HEK293 (cell line): ENCODE measurements around the gene LACC1.

Experiments used
- ZBTB21 ChIP-seq: fragments of 450-650 bp; formaldehyde crosslinking; IDR thresholded peaks from 2 replicates; pipeline ENCODE4 v1.5.1; 2017; ENCODE audit warnings: missing biosample characterization, missing genetic modification characterization
- ZNF549 ChIP-seq: fragments of 450-650 bp; IDR thresholded peaks from 2 replicates; pipeline ENCODE4 v1.5.1; 2018; ENCODE audit warnings: missing biosample characterization, missing genetic modification characterization, mild to moderate bottlenecking, inconsistent platforms, moderate library complexity
- ZNF660 ChIP-seq: fragments of 450-650 bp; IDR thresholded peaks from 2 replicates; pipeline ENCODE4 v1.5.1; 2018; ENCODE audit warnings: missing biosample characterization, mild to moderate bottlenecking, missing genetic modification characterization
- ZNF670 ChIP-seq: fragments of 450-650 bp; formaldehyde crosslinking; IDR thresholded peaks from 2 replicates; pipeline ENCODE4 v1.5.1; 2016; ENCODE audit warnings: missing biosample characterization, missing genetic modification characterization, low read depth

DNA sequence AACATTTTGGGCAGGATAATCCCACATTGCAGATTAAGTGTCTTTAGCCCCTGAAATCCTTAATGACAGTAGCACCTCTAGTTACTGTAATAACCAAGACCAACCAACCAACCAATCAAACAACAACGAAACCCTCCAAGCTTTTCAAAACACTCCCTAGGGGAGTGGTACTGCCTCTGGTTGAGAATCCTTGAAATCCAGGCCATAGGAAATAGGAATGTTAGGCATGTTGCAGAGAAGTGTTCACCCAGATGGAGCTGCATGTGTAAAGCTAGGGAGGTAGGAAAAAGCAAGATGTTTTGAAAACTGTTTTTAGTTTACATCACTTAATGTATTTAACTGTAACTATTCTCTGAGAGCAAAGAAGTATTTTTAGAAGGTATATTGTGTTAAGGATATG is 4.5 kb downstream of the LACC1 start:
- TF ChIP-seq ZNF660 (tag by site-specific recombination) (no peak), ZNF549 (no peak), ZBTB21 (no peak), ZNF670 (tag by site-specific recombination) (no peak)
